HG03108 (cell line): Measurements from ENCODE around the gene KIF5C.

Experiments used
- ATAC-seq: cut with Tn5 transposase; IDR thresholded peaks from one replicate; pipeline ENCODE4 v1.9.1; 2021; ENCODE audit warnings: moderate library complexity; ENCODE audit not compliant: unreplicated experiment

The KIF5C gene

GRCh38 chr2:148887350-148888002 lies 12.4 kb downstream of the KIF5C start:
- no peak for ATAC-seq

GRCh38 chr2:148888003-148888501 lies 13.0 kb downstream of the KIF5C start:
- no peak for ATAC-seq

- no peak for ATAC-seq
Observed at GRCh38 chr2:148888986-148889385, 14.0 kb downstream of the KIF5C start.

GRCh38 chr2:148893906-148894305 lies 18.9 kb downstream of the KIF5C start:
- no peak for ATAC-seq

- ATAC-seq, result no peak
Observed at GRCh38 chr2:148896136-148896535, 21.1 kb downstream of the KIF5C start.

- ATAC-seq, result no peak
Observed at GRCh38 chr2:148899638-148900318, 24.8 kb downstream of the KIF5C start.

- no peak for ATAC-seq
Observed at GRCh38 chr2:148900350-148900837, 25.4 kb downstream of the KIF5C start.

- no peak for ATAC-seq
Observed at GRCh38 chr2:148901142-148901541, 26.1 kb downstream of the KIF5C start.

GRCh38 chr2:148902798-148903197 lies 27.8 kb downstream of the KIF5C start:
- ATAC-seq, result no peak

GRCh38 chr2:148903294-148903693 lies 28.3 kb downstream of the KIF5C start:
- no peak for ATAC-seq

- no peak for ATAC-seq
Observed at GRCh38 chr2:148903979-148904378, 29.0 kb downstream of the KIF5C start.

GRCh38 chr2:148906124-148906523 lies 31.1 kb downstream of the KIF5C start:
- no peak for ATAC-seq

GRCh38 chr2:148907085-148907785 lies 32.2 kb downstream of the KIF5C start:
- no peak for ATAC-seq

GRCh38 chr2:148909114-148909513 lies 34.1 kb downstream of the KIF5C start:
- ATAC-seq, result no peak

- no peak for ATAC-seq
Observed at GRCh38 chr2:148913061-148913460, 38.0 kb downstream of the KIF5C start.

GRCh38 chr2:148913492-148913891 lies 38.5 kb downstream of the KIF5C start:
- ATAC-seq, result no peak

- ATAC-seq, result no peak
Observed at GRCh38 chr2:148914463-148914862, 39.4 kb downstream of the KIF5C start.

GRCh38 chr2:148917431-148917830 lies 42.4 kb downstream of the KIF5C start:
- ATAC-seq, result no peak

GRCh38 chr2:148918554-148918953 lies 43.5 kb downstream of the KIF5C start:
- no peak for ATAC-seq

GRCh38 chr2:148920559-148920958 lies 45.5 kb downstream of the KIF5C start:
- no peak for ATAC-seq

GRCh38 chr2:148922062-148922461 lies 47.0 kb downstream of the KIF5C start:
- no peak for ATAC-seq
